Colonic mucosa (tissue), 4 donors: Measurements from ENCODE around the gene TNIP1. TPM values are rescaled to one million over a fixed set of nuclear protein-coding genes. Genes with fewer than 3 reads are reported as not detected.

Experiments used
- DNase-seq: peaks from one replicate; pipeline ENCODE4 v3.0.0-alpha.2; 2020
- H3K27ac ChIP-seq: fragments of 200-600 bp; one replicate; pipeline ENCODE4 v1.8.0; 2021
- H3K27me3 ChIP-seq: fragments of 200-600 bp; one replicate; pipeline ENCODE4 v1.8.0; 2021
- H3K36me3 ChIP-seq: fragments of 200-600 bp; one replicate; pipeline ENCODE4 v1.8.0; 2021
- H3K4me1 ChIP-seq: fragments of 200-600 bp; one replicate; pipeline ENCODE4 v1.8.0; 2021; ENCODE audit warnings: mild to moderate bottlenecking
- H3K4me3 ChIP-seq: fragments of 200-600 bp; one replicate; pipeline ENCODE4 v1.8.0; 2021
- H3K9ac ChIP-seq, 2 donors: one replicate each; pipeline ENCODE4 v1.7.0; 2013; ENCODE audit warnings: control low read depth in 2 of 2, low read depth in 2 of 2, low read length in 2 of 2
- H3K9me3 ChIP-seq: fragments of 200-600 bp; one replicate; pipeline ENCODE4 v1.8.0; 2021
- intact Hi-C: fragments of 100-400 bp; cut with DNase I; formaldehyde crosslinking; loops from one replicate; pipeline ENCODE4 v1.14.1; 2022
- total RNA-seq, 2 donors: library from RNA; stranded (reverse); fragmentation: NEBNext Ultra II Directional in 1 of 2; extraction: Animal tissue kit (Norgen Biotek cat#: 25700) in 1 of 2; gene quantifications; one replicate each; pipeline ENCODE4 v1.2.1, GENCODE V29; 2021
- TF ChIP-seq, protein P1 (sequence below): fragments of 200-600 bp; IDR thresholded peaks from one replicate; pipeline ENCODE4 v1.8.0; 2022; ENCODE audit warnings: antibody characterized with exemption, mild to moderate bottlenecking
- donor health status: healthy.
- donor health status: DM: no; HTN: no; CAD: no.
- donor health status: DM: no; HTN: no; CAD: no.

TNIP1 gene
- total RNA-seq, 2 donors from 2014 or later: 153 to 220 TPM

DNA sequence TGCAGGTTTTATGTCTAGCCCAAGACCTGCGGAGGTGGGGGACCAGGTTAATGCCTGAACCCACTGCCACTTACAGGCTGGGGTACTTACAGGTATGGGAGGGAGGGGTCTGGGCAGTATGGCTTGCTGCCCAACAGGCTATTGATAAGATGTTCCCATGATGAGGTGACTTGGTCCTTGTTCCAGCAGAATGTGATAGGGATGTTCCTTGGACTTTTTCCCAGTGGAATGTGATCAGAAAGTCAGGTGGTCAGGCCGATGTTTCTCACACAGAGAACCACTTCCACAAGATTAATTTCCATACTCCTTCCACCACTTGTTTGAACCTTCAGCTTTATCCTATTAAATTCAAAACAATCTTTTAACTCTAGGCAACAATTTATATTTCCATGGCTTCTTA is 87.4 kb downstream of the TNIP1 start:
- no peak overlapping the region for H3K27ac ChIP-seq
- no peaks in the 10 kb centered on the region for H3K4me1 ChIP-seq
- TF ChIP-seq, protein P1, sequence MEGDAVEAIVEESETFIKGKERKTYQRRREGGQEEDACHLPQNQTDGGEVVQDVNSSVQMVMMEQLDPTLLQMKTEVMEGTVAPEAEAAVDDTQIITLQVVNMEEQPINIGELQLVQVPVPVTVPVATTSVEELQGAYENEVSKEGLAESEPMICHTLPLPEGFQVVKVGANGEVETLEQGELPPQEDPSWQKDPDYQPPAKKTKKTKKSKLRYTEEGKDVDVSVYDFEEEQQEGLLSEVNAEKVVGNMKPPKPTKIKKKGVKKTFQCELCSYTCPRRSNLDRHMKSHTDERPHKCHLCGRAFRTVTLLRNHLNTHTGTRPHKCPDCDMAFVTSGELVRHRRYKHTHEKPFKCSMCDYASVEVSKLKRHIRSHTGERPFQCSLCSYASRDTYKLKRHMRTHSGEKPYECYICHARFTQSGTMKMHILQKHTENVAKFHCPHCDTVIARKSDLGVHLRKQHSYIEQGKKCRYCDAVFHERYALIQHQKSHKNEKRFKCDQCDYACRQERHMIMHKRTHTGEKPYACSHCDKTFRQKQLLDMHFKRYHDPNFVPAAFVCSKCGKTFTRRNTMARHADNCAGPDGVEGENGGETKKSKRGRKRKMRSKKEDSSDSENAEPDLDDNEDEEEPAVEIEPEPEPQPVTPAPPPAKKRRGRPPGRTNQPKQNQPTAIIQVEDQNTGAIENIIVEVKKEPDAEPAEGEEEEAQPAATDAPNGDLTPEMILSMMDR: no peak
- no peak overlapping the region for H3K4me3 ChIP-seq
- H3K9me3 ChIP-seq: no peaks in the 10 kb centered on the region
- intact Hi-C loops: no loop called here
- H3K9ac ChIP-seq: no peak overlapping the region
- no peak for DNase-seq
- H3K36me3 ChIP-seq: no peaks in the 10 kb centered on the region
- H3K27me3 ChIP-seq: no peaks in the 10 kb centered on the region

DNA sequence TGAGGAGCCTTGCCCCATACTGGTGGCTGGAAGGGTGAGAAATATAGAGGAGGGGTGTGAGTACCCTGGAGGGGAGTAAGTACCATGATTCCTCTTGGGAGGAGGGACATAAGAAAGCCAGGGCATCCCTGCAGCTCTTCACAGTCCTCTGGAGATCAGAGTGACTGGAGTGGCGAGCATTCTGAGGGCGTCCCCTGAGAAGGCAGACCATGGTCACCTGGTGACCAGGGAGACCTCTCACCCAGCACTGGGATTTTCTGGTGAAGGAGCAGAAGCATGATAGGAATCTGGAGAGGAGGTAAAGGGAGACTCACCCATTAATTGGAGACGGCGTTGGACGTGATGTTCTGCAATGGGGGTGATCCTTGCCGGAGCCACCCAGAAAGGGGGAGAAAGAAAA is 88.1 kb downstream of the TNIP1 start:
- no peak overlapping the region for H3K9ac ChIP-seq
- no peaks in the 10 kb centered on the region for H3K36me3 ChIP-seq
- intact Hi-C loops: no loop called here
- no peaks in the 10 kb centered on the region for H3K4me1 ChIP-seq
- TF ChIP-seq, protein P1: no peak
- no peak overlapping the region for H3K4me3 ChIP-seq
- H3K9me3 ChIP-seq: no peaks in the 10 kb centered on the region
- H3K27me3 ChIP-seq: no peaks in the 10 kb centered on the region
- DNase-seq: no peak
- no peak overlapping the region for H3K27ac ChIP-seq

DNA sequence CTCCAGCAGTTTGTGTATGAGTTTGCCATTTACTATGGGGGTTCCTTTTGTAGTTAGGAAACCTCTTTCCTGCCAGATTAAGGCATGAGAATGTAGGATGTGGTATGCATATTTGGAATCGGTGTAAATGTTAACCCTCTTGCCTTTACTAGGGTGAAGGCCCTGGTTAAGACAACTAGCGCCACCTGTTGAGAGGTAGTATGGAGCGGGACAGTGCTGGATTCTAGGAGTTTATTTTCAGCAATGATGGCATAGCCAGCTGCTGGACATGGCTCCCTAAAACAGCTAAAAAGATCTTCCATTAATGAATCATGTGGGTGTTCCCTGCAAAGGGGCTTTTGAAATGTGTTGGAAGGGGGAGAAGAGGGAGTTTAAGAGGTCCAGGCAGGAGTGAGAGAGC is 91.1 kb downstream of the TNIP1 start:
- no peak for DNase-seq
- TF ChIP-seq, protein P1: no peak
- Histone ChIP-seq H3K27ac (no peak overlapping the region), H3K36me3 (no peaks in the 10 kb centered on the region), H3K4me1 (no peaks in the 10 kb centered on the region), H3K9me3 (no peaks in the 10 kb centered on the region), H3K27me3 (no peaks in the 10 kb centered on the region), H3K4me3 (no peak overlapping the region), H3K9ac (no peak overlapping the region)
- intact Hi-C loops: no loop called here

- intact Hi-C loops: no loop called here
These were observed 93.1 kb downstream of the TNIP1 start for GRCh38 chr5:150987746-150988145.

More at GRCh38 chr5:150987746-150988145, 93.1 kb downstream of the TNIP1 start:
- no peaks in the 10 kb centered on the region for H3K4me1 ChIP-seq
- no peak overlapping the region for H3K27ac ChIP-seq
- DNase-seq: no peak
- TF ChIP-seq, protein P1: no peak
- H3K4me3 ChIP-seq: no peak overlapping the region
- H3K27me3 ChIP-seq: no peaks in the 10 kb centered on the region
- no peaks in the 10 kb centered on the region for H3K36me3 ChIP-seq
- no peaks in the 10 kb centered on the region for H3K9me3 ChIP-seq
- no peak overlapping the region for H3K9ac ChIP-seq

Other genes with a start within 250 kb of the TNIP1 start
- not detected for gene IRGM, start 234.5 kb downstream of the TNIP1 start, total RNA-seq
- 1 to 10 TPM; 2.7 to 3.0 TPM for gene ZNF300, start 176.1 kb downstream of the TNIP1 start, total RNA-seq
- 10 to 100 TPM; 30.2 to 60.5 TPM for gene GPX3, start 60.4 kb downstream of the TNIP1 start, total RNA-seq
- 10 to 100 TPM; 21.2 to 39.8 TPM for gene ANXA6, start 76.7 kb upstream of the TNIP1 start, total RNA-seq
- gene CCDC69, start 143.1 kb upstream of the TNIP1 start, total RNA-seq: 10 to 100 TPM in 1 of 2 donors, 1 to 10 TPM in 1; 4.2 to 23.8 TPM
- gene GM2A, start 172.2 kb upstream of the TNIP1 start, total RNA-seq: 10 to 100 TPM; 22.0 to 27.2 TPM
- gene SLC36A3, start 222.7 kb upstream of the TNIP1 start, total RNA-seq: not detected